ENCODE results near the gene TREML1.

GRCh38 chr6:41181566-41181965, 27.4 kb upstream of the TREML1 start:
- no peak for TF ChIP-seq POLR2A (IDR thresholded peaks at IDR 0.05)
- no peak for TF ChIP-seq CTCF (IDR thresholded peaks at IDR 0.05)

Data from esophagus squamous epithelium (tissue), 4 donors.